HTR-8/SVneo (cell line): ENCODE measurements around the gene GIPC2.
"Not testable (repeated sequence)": the region's sequence is repeated elsewhere in the genome, so short reads cannot be mapped to it uniquely, and the experiment has no call there.

Experiments
- DNase-seq: peaks from one replicate; pipeline ENCODE4 v3.0.0; 2011; ENCODE audit warnings: low spot score, mixed read lengths; ENCODE audit not compliant: insufficient read length
- FAIRE-seq: peaks from 2 replicates; lab custom pipeline; 2011; peaks lifted over from hg19 to GRCh38; lab: Jason Lieb, UNC

The GIPC2 gene

DNA sequence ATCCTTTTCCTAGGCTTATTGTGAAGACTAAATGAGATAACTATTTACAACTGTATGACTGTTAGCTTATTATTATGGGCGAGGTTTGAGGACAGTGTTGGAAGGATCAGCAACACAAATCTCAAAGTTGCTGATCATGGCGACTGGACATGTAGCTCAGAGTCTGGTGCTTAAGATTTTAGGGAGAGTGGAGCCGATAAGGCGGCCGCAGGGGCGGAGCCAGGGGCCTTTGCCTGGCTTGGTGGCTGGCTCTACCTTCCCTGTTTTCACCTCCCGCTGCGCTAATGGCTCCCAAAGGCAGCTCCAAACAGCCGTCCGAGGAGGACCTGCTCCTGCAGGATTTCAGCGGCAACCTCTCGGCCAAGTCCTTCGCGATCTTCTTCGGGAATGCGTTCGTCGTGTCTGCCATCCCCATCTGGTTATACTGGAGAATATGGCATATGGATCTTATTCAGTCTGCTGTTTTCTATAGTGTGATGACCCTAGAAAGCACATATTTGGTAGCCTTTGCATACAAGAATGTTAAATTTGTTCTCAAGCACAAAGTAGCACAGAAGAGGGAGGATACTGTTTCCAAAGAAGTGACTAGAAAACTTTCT, 45.5 kb downstream of the GIPC2 start:
- DNase-seq: no peak
- no peak for FAIRE-seq

- no peak for FAIRE-seq
- DNase-seq: no peak
These were observed 46.1 kb downstream of the GIPC2 start for GRCh38 chr1:78091886-78092285.

GRCh38 chr1:78092643-78093042, 46.9 kb downstream of the GIPC2 start:
- DNase-seq (no peak), FAIRE-seq (no peak)

- FAIRE-seq: no peak
- no peak for DNase-seq
These were observed 47.8 kb downstream of the GIPC2 start for GRCh38 chr1:78093560-78093959.

- DNase-seq (no peak), FAIRE-seq (no peak)
These were observed 48.9 kb downstream of the GIPC2 start for GRCh38 chr1:78094639-78095038.

DNA sequence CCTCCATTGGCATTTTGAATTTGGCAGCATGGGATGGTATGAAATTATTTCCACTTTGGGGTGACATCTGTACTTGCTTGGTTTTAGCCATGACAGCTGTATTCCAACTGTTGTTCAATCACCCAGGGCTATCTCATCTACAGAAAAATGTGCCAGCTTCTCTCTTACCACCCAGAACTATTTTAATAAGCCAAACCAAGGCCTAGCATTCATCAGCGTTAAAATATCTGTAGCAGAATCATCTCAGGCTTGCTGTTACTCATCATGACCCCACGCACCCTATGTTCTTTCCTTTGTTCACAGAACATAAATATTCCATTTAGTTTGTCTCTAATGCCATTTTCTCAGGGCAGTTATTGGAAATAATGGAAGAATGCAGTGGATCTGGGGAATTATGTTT, 49.8 kb downstream of the GIPC2 start:
- FAIRE-seq (no peak), DNase-seq (no peak)

DNA sequence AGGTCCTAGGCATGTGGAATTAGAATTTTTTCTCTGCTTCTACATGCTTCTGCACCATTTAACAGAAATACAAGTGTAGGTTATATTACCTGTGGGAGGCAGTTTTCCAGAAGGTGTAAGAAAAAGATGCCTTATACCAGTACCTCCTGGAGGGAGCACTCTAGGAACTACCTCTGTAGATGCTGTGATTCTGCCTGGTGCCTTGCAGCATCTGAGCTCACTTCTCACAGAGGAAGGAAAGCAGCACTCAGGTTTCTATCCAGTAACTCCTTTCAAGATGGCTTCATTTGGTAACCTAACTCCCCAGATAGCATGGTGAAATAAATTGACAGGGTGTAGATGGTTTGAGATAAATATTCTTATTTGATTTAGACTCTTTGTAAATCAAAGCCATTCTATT, 50.3 kb downstream of the GIPC2 start:
- DNase-seq (no peak), FAIRE-seq (no peak)

- DNase-seq (no peak), FAIRE-seq (no peak)
These were observed 51.2 kb downstream of the GIPC2 start for GRCh38 chr1:78096976-78097375.

DNA sequence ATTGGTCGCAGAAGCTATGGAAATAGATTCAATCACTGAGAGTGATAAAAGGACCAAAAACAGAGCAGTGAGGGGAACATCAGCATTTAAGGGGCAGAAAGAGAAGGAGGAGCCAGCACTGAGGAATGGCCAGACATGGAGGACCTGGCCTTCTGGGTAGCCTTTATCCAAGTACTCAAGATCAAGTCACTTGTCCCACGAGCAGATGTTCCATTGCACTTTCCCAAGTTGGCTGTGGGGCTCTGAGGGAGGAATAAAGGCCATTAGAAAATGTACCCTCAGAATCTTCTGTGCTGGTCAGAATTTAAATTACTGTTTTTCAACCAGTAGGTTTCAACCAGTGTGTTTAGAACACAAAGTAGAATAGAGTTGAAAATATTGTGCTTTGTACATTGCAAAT, 55.3 kb downstream of the GIPC2 start:
- no peak for FAIRE-seq
- no peak for DNase-seq

DNA sequence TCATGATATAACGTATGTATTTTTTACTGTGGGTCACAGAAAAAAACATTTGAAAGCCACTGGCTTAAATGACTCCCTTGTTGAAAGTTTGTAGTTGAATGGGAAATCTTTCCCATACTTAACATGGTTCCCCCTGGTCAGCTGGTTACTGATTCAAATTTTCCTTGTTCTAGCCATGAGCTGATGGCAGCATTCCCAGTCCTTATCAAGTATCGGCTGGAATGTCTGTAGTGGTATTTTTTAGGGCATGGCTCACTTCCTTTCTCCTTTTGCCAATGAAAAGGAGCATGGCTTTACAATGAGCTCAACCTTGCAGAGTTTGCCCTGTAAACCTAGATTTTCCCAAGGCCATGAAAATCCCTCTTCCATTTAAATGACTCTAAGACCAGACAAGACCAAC, 55.7 kb downstream of the GIPC2 start:
- DNase-seq (peak; percentile 64), FAIRE-seq (no peak)

DNA sequence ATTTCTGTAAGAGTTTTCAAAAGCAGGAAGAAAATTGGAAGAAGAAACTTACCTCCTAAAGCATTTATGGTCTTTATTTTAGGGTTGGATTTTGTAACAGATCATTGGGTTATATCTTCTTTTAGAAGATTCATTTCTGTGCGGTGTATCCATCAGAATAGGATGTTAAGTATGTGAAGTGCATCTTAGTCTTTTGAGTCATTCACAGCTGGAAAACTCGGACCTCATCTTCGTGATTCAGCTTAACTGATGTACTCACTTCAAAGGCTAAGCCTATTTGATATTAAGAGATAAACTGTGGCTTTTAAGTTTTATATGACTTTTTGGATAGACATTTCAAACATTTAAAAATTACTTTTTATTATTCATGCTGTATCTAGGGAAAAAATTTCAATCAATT, 56.3 kb downstream of the GIPC2 start:
- DNase-seq (no peak), FAIRE-seq (no peak)

DNA sequence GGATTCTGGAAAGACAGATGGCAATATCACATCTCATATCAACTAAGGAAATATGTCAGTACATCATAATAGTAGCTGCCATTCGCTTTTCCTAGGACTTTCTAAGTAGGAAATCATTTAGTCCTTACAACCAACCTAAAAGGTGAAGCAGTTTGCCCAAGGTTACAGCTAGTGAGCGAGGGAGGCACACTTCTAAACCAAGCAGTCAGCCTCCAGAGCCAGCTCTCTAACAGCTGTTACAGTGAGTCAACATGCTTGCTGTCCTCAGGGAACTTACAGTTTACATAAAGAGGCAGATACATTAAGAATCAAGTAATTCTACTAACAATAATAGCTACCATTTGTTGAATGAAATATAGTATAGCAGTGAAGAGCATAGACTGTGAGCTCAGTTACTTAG, 57.1 kb downstream of the GIPC2 start:
- no peak for FAIRE-seq
- no peak for DNase-seq

DNA sequence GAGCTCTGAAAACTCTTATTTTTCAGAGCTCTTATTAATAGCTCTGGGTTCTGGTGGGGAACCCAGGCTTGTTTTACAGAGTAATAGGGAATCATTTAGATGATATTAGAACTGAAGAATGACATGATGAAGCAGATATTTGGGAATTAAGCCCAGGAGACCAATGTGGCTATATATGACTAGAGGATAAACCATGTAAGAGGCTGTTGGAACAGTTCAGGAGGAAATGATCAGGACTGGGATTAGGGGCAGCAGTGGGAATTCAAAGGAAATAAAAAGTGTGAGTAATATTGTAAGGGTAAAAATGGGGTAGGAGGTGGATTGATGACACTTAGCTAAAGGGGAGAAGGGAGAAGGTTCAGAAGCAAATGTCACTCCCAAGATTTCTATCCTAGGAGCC, 58.6 kb downstream of the GIPC2 start:
- no peak for DNase-seq
- FAIRE-seq: no peak

DNA sequence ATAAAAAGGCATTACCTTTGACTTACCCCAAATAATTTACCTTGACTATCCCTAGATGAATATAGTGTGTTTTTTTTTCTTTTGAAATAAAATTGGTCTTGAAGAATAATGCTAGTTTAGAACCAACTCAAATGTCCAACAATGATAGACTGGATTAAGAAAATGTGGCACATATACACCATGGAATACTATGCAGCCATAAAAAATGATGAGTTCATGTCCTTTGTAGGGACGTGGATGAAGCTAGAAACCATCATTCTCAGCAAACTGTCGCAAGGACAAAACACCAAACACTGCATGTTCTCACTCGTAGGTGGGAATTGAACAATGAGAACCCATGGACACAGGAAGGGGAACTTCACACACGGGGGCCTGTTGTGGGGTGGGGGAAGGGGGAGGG, 63.9 kb downstream of the GIPC2 start:
- FAIRE-seq, DNase-seq: not testable (repeated sequence)

GRCh38 chr1:78113156-78113916, 67.6 kb downstream of the GIPC2 start:
- FAIRE-seq: no peak

DNA sequence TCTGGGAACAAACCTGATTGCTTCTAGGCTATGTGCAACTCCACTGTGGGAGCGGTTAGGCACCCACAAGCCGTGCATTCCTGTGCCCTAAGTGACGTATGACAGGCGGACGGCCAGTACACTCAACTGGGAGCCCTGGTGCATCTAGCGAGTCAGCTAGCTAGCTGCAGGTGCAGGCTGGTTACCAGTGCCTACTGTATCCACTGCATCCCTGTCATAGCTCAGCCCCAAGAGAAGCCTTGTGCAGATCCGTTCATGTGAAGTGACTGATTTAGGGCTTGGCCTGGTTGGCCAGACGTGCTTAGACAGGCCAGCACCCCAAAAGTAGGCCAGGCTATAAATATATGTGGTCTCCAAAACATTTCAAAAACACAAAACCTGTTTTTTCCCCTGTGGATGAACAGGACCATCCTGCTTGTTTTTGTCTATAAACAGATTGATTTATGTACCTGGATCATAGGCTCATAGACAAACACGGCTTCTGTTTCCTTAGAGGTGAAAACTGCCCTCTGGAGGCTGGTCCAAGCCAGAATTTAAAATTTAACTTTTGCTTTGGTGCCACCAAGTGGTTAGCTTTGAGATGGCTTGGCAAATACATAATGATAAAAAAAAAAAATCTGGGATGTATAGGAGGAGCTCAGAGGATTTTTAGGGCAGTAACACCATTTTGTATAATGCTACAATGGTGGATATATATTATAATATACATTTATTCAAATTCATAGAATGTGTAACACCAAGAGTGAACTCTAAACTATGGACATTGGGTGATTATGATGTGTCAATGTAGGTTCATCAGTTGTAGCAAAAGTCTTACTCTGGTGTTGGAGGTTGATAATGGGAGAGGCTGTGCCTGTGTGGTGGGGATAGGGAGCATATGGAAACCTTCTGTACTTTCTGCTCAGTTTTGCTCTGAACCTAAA, 68.5 kb downstream of the GIPC2 start:
- no peak for FAIRE-seq
- peak; percentile 47 for DNase-seq

More at GRCh38 chr1:78113156-78113916, 67.6 kb downstream of the GIPC2 start:
- no peak for DNase-seq

DNA sequence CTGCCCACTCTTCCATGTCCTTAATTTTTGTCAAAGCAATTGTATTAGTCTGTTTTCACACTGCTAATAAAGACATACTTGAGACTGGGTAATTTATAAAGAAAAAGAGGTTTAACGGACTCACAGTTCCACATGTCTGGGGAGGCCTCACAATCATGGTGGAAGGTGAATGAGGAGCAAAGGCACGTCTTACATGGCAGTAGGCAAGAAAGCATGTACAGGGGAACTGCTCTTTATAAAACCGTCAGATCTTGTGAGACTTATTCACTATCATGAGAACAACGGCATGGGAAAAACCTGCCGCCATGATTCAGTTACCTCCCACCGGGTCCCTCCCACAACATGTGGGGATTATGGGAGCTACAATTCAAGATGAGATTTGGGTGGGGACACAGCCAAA, 74.7 kb downstream of the GIPC2 start:
- FAIRE-seq, DNase-seq: not testable (repeated sequence)

GRCh38 chr1:78121710-78122109, 75.9 kb downstream of the GIPC2 start:
- FAIRE-seq (no peak), DNase-seq (no peak)

- no peak for DNase-seq
- no peak for FAIRE-seq
These were observed 76.6 kb downstream of the GIPC2 start for GRCh38 chr1:78122389-78122788.

- DNase-seq (no peak), FAIRE-seq (no peak)
These were observed 80.7 kb downstream of the GIPC2 start for GRCh38 chr1:78126506-78126905.
